GM18505 (cell line): Measurements from ENCODE around the gene CHD1L.
"Not testable (repeated sequence)": the region's sequence is repeated elsewhere in the genome, so short reads cannot be mapped to it uniquely, and the experiment has no call there.

ENCODE experiments used
- ATAC-seq: cut with Tn5 transposase; IDR thresholded peaks from one replicate; pipeline ENCODE4 v1.9.1; 2021; ENCODE audit not compliant: unreplicated experiment
- POLR2A ChIP-seq: IDR thresholded peaks from 4 replicates; pipeline ENCODE4 v1.6.1; 2011; ENCODE audit warnings: borderline replicate concordance; ENCODE audit not compliant: insufficient read depth, insufficient read length; ENCODE audit errors: extremely low read depth

Gene CHD1L

GRCh38 chr1:147238925-147239820, 3.3 kb upstream of the CHD1L start:
- ATAC-seq: no peak
- TF ChIP-seq POLR2A: no peak

- not testable (repeated sequence) for ATAC-seq
Measured at GRCh38 chr1:147240131-147240721, 2.3 kb upstream of the CHD1L start.

GRCh38 chr1:147241934-147242448, 493 bp upstream of the CHD1L start:
- no peak for TF ChIP-seq POLR2A
- ATAC-seq: no peak

DNA sequence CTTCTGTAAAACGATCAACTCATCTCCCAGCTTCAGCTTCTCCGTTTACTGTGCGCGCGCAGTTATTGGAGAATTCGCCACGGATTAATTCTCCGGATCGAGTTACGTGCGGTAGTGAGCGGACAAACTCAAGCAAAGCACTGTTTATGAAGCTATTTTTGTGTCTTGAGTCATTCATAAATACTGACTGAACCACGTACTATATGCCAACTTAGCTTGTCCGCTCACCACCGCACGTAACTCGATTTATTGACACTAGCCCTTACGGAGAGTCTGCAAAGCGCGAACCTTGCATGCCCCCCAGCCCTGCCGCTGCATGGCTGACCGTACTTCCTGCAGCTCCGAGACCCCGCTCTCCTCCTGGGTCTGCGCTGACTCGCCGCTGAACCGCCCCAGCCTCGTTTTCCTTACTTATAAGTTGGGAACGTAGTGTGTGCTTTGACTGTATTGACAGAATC, 773 bp downstream of the CHD1L start:
- no peak for TF ChIP-seq POLR2A
- no peak for ATAC-seq

DNA sequence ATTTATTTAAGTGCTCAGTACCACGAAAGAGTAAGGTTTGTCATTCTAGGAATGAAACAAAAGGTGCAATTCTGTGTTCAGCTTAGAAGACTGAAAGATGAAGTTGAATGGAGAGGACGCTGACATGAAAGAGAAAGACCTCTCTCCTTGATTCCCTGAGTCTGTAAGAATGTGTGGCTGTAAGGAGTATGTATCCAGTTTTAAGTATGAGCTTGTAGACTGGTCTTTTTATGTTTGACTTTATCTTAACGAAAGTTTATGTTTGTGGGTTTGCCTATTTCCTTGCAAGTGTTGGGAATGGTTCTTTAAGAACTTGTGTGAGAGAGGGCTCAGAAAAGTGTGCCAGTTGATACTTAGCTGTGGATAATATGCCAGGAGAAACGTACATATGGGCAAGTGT, 1.4 kb downstream of the CHD1L start:
- ATAC-seq: no peak
- TF ChIP-seq POLR2A: no peak

DNA sequence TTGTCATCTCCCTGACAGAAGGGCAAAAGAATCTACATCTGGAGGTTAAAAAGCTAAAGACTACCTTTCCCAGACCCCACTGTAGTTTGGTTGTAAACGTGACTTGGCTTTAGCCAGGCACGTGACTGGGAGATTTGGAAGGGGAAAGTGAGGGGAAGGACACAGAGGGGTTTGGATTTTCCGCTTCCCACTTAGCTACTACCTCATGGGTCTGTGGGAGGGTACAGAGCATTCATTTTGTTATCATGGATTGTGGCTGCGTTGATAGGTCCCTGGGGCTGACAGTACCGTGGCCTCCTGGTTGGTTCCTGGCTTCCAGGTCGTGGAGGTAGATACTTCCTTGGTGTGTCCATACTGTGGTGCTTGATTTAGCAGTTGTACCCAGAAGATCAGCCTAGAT, 2.6 kb downstream of the CHD1L start:
- no peak for TF ChIP-seq POLR2A
- no peak for ATAC-seq

DNA sequence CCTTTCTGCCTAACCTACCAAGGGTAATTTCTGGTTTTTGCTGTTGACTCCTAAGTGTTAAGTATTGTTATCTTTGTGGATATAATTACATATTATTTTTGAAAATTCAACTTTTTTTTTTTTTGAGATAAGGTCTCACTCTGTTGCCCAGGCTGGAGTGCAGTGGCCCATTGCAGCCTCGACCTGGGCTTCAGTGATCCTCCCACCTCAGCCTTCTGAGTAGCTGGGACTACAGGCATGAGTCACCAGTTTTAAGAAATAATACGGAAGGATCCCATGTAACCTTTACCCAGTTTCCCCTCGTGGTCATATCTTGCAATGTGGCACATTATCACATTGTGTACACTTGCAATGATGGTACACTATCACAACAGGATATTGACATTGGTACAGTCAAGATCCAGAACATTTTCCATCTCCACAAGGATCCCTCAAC, 3.1 kb downstream of the CHD1L start:
- ATAC-seq: no peak

GRCh38 chr1:147246044-147246690, 3.7 kb downstream of the CHD1L start:
- no peak for ATAC-seq
- no peak for TF ChIP-seq POLR2A

More for the DNA sequence above, 3.1 kb downstream of the CHD1L start:
- TF ChIP-seq POLR2A: no peak

DNA sequence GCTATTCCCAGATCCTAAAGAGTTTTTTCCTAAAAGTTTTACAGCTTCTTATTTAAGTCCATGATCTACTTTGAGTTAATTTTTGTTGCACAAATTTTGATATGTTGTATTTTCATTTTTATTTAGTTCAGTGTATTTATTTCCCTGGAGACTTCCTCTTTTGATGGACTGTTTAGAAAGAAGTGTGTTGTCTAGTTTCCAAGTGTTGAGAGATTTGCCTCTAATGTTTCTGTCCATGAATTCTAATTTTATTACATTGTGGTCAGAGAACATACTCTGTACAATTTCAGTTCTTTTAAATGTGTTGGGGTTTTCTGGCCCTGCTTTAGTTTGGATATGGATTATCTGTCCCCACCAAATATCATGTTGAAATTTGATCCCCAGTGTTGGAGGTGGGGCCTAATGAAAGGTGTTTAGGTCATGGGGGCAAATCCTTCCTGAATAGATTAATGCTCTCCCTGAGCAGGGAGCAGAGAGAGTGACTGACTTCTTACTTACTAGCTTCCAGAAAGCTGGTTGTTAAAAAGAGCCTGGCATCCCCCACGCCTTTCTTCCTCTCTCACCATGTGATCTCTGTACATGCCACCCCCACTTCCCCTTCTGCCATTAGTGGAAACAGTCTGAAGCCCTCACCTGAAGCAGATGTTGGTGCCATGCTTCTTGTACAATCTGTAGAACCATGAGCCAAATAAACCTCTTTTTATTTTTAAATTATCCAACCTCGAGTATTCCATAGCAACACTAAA, 4.6 kb downstream of the CHD1L start:
- TF ChIP-seq POLR2A: no peak
- no peak for ATAC-seq

DNA sequence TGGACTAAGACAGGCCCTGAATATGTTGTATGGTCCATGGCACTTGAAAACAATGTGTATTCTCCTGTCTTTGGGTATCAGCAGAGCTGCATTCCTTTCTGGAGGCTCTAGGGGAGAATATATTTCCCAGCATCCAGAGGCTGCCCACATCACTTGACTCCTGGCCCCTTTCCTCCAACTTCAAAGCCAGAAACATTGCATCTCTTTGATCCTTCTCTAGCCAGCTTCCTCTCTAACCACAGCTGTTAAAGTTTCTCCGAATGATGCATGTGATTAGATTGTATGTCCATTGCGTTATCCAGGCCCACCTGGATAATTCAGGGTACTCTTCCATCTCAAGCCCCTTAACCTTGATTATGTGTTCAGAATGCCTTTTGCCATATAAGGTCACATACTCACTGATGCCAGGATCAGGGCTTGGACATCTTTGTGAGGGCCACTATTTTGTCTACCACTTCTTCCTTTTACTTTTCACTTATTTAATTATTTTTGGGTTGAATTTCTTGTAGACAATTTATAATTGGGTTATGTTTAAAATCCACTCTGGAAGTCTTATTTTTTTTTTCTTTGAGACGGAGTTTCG, 5.3 kb downstream of the CHD1L start:
- ATAC-seq: no peak
- TF ChIP-seq POLR2A: no peak

DNA sequence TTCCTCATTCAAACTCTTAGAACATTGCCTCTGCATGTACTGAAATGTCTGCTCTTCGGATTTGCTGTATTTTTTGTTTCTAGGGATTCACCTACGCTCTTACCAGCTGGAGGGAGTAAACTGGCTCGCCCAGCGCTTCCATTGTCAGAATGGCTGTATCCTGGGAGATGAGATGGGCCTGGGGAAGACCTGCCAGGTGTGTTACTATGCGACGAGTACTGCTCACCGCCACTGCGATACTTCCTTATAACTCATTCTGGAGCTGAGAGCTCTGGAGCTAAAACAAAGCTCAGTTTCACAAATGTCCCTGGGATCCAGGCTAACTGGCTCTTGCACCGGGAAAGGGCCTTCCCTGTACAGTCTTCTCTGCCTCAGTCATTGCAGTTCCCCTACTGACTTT, 10.1 kb downstream of the CHD1L start:
- no peak for ATAC-seq
- TF ChIP-seq POLR2A: no peak

- no peak for ATAC-seq
- TF ChIP-seq POLR2A: no peak
Measured at GRCh38 chr1:147260956-147261355, 18.5 kb downstream of the CHD1L start.
